Fibroblast of villous mesenchyme (primary cell): Measurements from ENCODE around the gene HAUS3. TPM values are rescaled to one million over a fixed set of nuclear protein-coding genes. Genes with fewer than 3 reads are reported as not detected.

Experiments
- DNase-seq: peaks from one replicate; pipeline ENCODE4 v3.0.0-alpha.2; 2010; ENCODE audit warnings: low read depth
- H3K4me3 ChIP-seq: 2 replicates; pipeline ENCODE4 v1.5.1; 2011; ENCODE audit warnings: low read depth, mild to moderate bottlenecking, low read length
- CTCF ChIP-seq: IDR thresholded peaks from 2 replicates; pipeline ENCODE4 v1.5.1; 2012; ENCODE audit warnings: low read depth, mild to moderate bottlenecking, low read length; ENCODE audit not compliant: insufficient read depth
- total RNA-seq: library from RNA; depleted of rRNA; stranded (reverse); fragments of >200 nt; gene quantifications from 2 replicates; pipeline ENCODE4 v1.2.3, GENCODE V29; 2012

HAUS3 gene
- total RNA-seq, 1 donor = 9.1 TPM

GRCh38 chr4:2246384-2247127 is 4.6 kb upstream of the HAUS3 start:
- TF ChIP-seq CTCF = no peak
- no peak for DNase-seq
- no peak overlapping the region for H3K4me3 ChIP-seq

- no peak overlapping the region for H3K4me3 ChIP-seq
- no peak for TF ChIP-seq CTCF
- DNase-seq = no peak
These were observed 3.9 kb upstream of the HAUS3 start for GRCh38 chr4:2245787-2246275.

GRCh38 chr4:2245057-2245786 is 3.3 kb upstream of the HAUS3 start:
- no peak for TF ChIP-seq CTCF
- no peak overlapping the region for H3K4me3 ChIP-seq
- DNase-seq = no peak

- DNase-seq = peak; percentile 50
- no peak overlapping the region for H3K4me3 ChIP-seq
- TF ChIP-seq CTCF = peak; percentile 23
These were observed 1.9 kb upstream of the HAUS3 start for GRCh38 chr4:2243681-2244380.

GRCh38 chr4:2241003-2241402 is 918 bp downstream of the HAUS3 start:
- H3K4me3 ChIP-seq = peak overlapping the region; percentile 96
- TF ChIP-seq CTCF = no peak
- no peak for DNase-seq

GRCh38 chr4:2236944-2237666 is 4.8 kb downstream of the HAUS3 start:
- TF ChIP-seq CTCF = no peak
- H3K4me3 ChIP-seq = no peak overlapping the region

More at GRCh38 chr4:2236944-2237666, 4.8 kb downstream of the HAUS3 start:
- DNase-seq = no peak
